ENCODE measurements around the gene DCAF12L1.
A peak's percentile ranks its signal among the peaks of the same experiment; 100 is the strongest.

The DCAF12L1 gene

GRCh38 chrX:126552313-126553022, at the start of gene DCAF12L1:
Gene DCAF12L1 (minus strand): TSS chrX:126552814. CDS start chrX:126552608, 206 bp downstream.
- DNase-seq (ENCODE audit: low read depth, low spot score), result peak; percentile 0

- no peak for DNase-seq (ENCODE audit: low read depth, low spot score)
Observed at GRCh38 chrX:126580877-126581276, 28.3 kb upstream of the DCAF12L1 start.

- no peak for DNase-seq (ENCODE audit: low read depth, low spot score)
Observed at GRCh38 chrX:126575911-126576310, 23.3 kb upstream of the DCAF12L1 start.

GRCh38 chrX:126557151-126557550, 4.5 kb upstream of the DCAF12L1 start:
- DNase-seq (ENCODE audit: low read depth, low spot score), result peak; percentile 1

GRCh38 chrX:126551725-126552312, 795 bp downstream of the DCAF12L1 start:
- DNase-seq (ENCODE audit: low read depth, low spot score), result no peak

- no peak for DNase-seq (ENCODE audit: low read depth, low spot score)
Observed at GRCh38 chrX:126551306-126551705, 1.3 kb downstream of the DCAF12L1 start.

- no peak for DNase-seq (ENCODE audit: low read depth, low spot score)
Observed at GRCh38 chrX:126550816-126551215, 1.8 kb downstream of the DCAF12L1 start.

- DNase-seq (ENCODE audit: low read depth, low spot score), result no peak
Observed at GRCh38 chrX:126509923-126510322, 42.7 kb downstream of the DCAF12L1 start.

All from astrocyte of the hippocampus (primary cell).